PFSK-1 (cell line): ENCODE data around the gene TP53RK.

Source experiments
- POLR2AphosphoS5 ChIP-seq: IDR thresholded peaks from 2 replicates; pipeline ENCODE4 v1.6.1; 2012; ENCODE audit warnings: low read depth, mild to moderate bottlenecking, control low read depth, low read length, moderate library complexity
- TAF1 ChIP-seq: IDR thresholded peaks from 2 replicates; pipeline ENCODE4 v1.6.1; 2012; ENCODE audit warnings: low read length, control low read depth, borderline replicate concordance; ENCODE audit not compliant: insufficient read depth
- TF ChIP-seq, protein P1 (sequence below), 2 experiments: IDR thresholded peaks; 2 replicates each; pipeline versions ENCODE4 v1.6.1 to v1.8.0; 2011 to 2012; ENCODE audit warnings: low read depth in 2 of 2, low read length in 2 of 2, control low read depth in 1 of 2, inconsistent platforms in 1 of 2, mild to moderate bottlenecking in 1 of 2, moderate library complexity in 1 of 2; ENCODE audit not compliant: insufficient read depth in 1 of 2

DNA sequence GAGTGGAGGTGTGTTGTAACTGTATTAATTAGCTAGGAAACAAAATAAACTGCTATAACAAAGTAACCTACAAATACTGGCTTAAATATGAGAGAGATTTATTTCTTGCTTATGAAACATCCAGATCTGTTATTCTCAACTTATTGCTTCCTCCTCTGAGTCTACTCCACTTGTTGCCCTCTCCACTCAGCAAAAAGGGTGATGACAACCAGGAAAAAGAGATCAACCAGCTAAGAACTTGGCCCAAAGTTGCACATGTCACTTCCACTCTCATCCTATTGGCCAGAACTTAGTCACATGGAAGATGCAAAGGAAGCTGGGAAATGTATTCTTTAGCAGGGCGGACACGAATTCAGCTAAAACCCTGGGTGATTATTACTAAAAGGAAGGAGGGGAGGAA is 5.2 kb upstream of the TP53RK start:
- no peak for TF ChIP-seq POLR2AphosphoS5
- TF ChIP-seq TAF1, result no peak
- TF ChIP-seq, protein P1, sequence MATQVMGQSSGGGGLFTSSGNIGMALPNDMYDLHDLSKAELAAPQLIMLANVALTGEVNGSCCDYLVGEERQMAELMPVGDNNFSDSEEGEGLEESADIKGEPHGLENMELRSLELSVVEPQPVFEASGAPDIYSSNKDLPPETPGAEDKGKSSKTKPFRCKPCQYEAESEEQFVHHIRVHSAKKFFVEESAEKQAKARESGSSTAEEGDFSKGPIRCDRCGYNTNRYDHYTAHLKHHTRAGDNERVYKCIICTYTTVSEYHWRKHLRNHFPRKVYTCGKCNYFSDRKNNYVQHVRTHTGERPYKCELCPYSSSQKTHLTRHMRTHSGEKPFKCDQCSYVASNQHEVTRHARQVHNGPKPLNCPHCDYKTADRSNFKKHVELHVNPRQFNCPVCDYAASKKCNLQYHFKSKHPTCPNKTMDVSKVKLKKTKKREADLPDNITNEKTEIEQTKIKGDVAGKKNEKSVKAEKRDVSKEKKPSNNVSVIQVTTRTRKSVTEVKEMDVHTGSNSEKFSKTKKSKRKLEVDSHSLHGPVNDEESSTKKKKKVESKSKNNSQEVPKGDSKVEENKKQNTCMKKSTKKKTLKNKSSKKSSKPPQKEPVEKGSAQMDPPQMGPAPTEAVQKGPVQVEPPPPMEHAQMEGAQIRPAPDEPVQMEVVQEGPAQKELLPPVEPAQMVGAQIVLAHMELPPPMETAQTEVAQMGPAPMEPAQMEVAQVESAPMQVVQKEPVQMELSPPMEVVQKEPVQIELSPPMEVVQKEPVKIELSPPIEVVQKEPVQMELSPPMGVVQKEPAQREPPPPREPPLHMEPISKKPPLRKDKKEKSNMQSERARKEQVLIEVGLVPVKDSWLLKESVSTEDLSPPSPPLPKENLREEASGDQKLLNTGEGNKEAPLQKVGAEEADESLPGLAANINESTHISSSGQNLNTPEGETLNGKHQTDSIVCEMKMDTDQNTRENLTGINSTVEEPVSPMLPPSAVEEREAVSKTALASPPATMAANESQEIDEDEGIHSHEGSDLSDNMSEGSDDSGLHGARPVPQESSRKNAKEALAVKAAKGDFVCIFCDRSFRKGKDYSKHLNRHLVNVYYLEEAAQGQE (IDR thresholded peaks at IDR 0.05; ENCODE audit: insufficient read depth in 1 of 2, low read depth in 2 of 2, low read length in 2 of 2), result no peak
